ENCODE measurements around the gene TSPAN18.

The TSPAN18 gene

GRCh38 chr11:44823006-44823405, 96.2 kb downstream of the TSPAN18 start:
- DNase-seq (ENCODE audit: low read depth in 1 of 2, low spot score in 1 of 2) = no peak

- no peak for DNase-seq (ENCODE audit: low read depth in 1 of 2, low spot score in 1 of 2)
These were observed 97.1 kb downstream of the TSPAN18 start for GRCh38 chr11:44823868-44824267.

GRCh38 chr11:44824300-44824704, 97.5 kb downstream of the TSPAN18 start:
- no peak for DNase-seq (ENCODE audit: low read depth in 1 of 2, low spot score in 1 of 2)

- DNase-seq (ENCODE audit: low read depth in 1 of 2, low spot score in 1 of 2) = no peak
These were observed 98.5 kb downstream of the TSPAN18 start for GRCh38 chr11:44825058-44825785.

- no peak for DNase-seq (ENCODE audit: low read depth in 1 of 2, low spot score in 1 of 2)
These were observed 100.3 kb downstream of the TSPAN18 start for GRCh38 chr11:44826922-44827643.

- no peak for DNase-seq (ENCODE audit: low read depth in 1 of 2, low spot score in 1 of 2)
These were observed 101.5 kb downstream of the TSPAN18 start for GRCh38 chr11:44828296-44828695.

GRCh38 chr11:44829838-44830237, 103.1 kb downstream of the TSPAN18 start:
- no peak for DNase-seq (ENCODE audit: low read depth in 1 of 2, low spot score in 1 of 2)

- DNase-seq (ENCODE audit: low read depth in 1 of 2, low spot score in 1 of 2) = no peak
These were observed 105.0 kb downstream of the TSPAN18 start for GRCh38 chr11:44831605-44832394.

- no peak for DNase-seq (ENCODE audit: low read depth in 1 of 2, low spot score in 1 of 2)
These were observed 105.7 kb downstream of the TSPAN18 start for GRCh38 chr11:44832452-44832851.

- DNase-seq (ENCODE audit: low read depth in 1 of 2, low spot score in 1 of 2) = no peak
These were observed 106.6 kb downstream of the TSPAN18 start for GRCh38 chr11:44833221-44833876.

GRCh38 chr11:44833877-44834452, 107.2 kb downstream of the TSPAN18 start:
- DNase-seq (ENCODE audit: low read depth in 1 of 2, low spot score in 1 of 2) = no peak

GRCh38 chr11:44834846-44835245, 108.1 kb downstream of the TSPAN18 start:
- DNase-seq (ENCODE audit: low read depth in 1 of 2, low spot score in 1 of 2) = no peak

GRCh38 chr11:44835296-44835695, 108.5 kb downstream of the TSPAN18 start:
- DNase-seq (ENCODE audit: low read depth in 1 of 2, low spot score in 1 of 2) = no peak

GRCh38 chr11:44835938-44836337, 109.2 kb downstream of the TSPAN18 start:
- no peak for DNase-seq (ENCODE audit: low read depth in 1 of 2, low spot score in 1 of 2)

- DNase-seq (ENCODE audit: low read depth in 1 of 2, low spot score in 1 of 2) = no peak
These were observed 110.9 kb downstream of the TSPAN18 start for GRCh38 chr11:44837661-44838060.

- no peak for DNase-seq (ENCODE audit: low read depth in 1 of 2, low spot score in 1 of 2)
These were observed 112.8 kb downstream of the TSPAN18 start for GRCh38 chr11:44839458-44840084.

- DNase-seq (ENCODE audit: low read depth in 1 of 2, low spot score in 1 of 2) = no peak
These were observed 113.3 kb downstream of the TSPAN18 start for GRCh38 chr11:44840085-44840478.

- DNase-seq (ENCODE audit: low read depth in 1 of 2, low spot score in 1 of 2) = no peak
These were observed 113.9 kb downstream of the TSPAN18 start for GRCh38 chr11:44840521-44841251.

GRCh38 chr11:44842220-44842619, 115.5 kb downstream of the TSPAN18 start:
- no peak for DNase-seq (ENCODE audit: low read depth in 1 of 2, low spot score in 1 of 2)

GRCh38 chr11:44846852-44847251, 120.1 kb downstream of the TSPAN18 start:
- no peak for DNase-seq (ENCODE audit: low read depth in 1 of 2, low spot score in 1 of 2)

Data from stimulated activated CD4-positive, alpha-beta T cell treated with anti-CD3 and anti-CD28 coated beads, Interleukin-15, amount 100 ng/mL, for 1 hour (primary cell).